K562 (cell line): ENCODE data around the gene ERBB4. TPM values are rescaled to one million over a fixed set of nuclear protein-coding genes. Genes with fewer than 3 reads are reported as not detected.
"Not testable (repeated sequence)": the region's sequence is repeated elsewhere in the genome, so short reads cannot be mapped to it uniquely, and the experiment has no call there.

Source experiments
- ATAC-seq: fragments of 200-7000 bp; cut with Tn5 transposase; 3 replicates; pipeline ENCODE4 v1.9.1; 2020; ENCODE audit warnings: moderate library complexity
- BruUV-seq: library from RNA; stranded (reverse); fragments of 400-500 nt; replicated peaks from 2 replicates; lab custom pipeline; 2021; lab: Mats Ljungman, UMichigan
- CTCF ChIA-PET: fragments of 300-600 bp; formaldehyde crosslinking; extraction: SDS; loops from one replicate; lab custom pipeline; 2021; ENCODE audit warnings: low intra/inter-chr PET ratio; lab: Yijun Ruan, JAX
- POLR2A ChIA-PET: fragments of 300-600, 350-650 bp; sonication (Branson Sonifier 250); formaldehyde crosslinking; extraction: SDS; loops from one replicate; lab custom pipeline; 2021; ENCODE audit warnings: antibody characterized with exemption, inconsistent platforms; lab: Yijun Ruan, JAX
- DNase-seq, 4 experiments: peaks; one replicate each; pipeline versions ENCODE4 v3.0.0 to v3.0.0-alpha.2; 2011 to 2018; ENCODE audit warnings: low spot score in 3 of 4, mixed read lengths in 3 of 4; ENCODE audit errors: extremely low read depth in 1 of 4
- FAIRE-seq: peaks from 2 replicates; lab custom pipeline; 2011; peaks lifted over from hg19 to GRCh38; lab: Jason Lieb, UNC
- H2AFZ ChIP-seq: 2 replicates; pipeline ENCODE4 v1.6.0; 2011; ENCODE audit warnings: low read depth, low read length, control low read depth, inconsistent platforms
- H3K27ac ChIP-seq: fragments of 200-600 bp; 3 replicates; pipeline ENCODE4 v1.8.0; 2011; ENCODE audit warnings: low read depth, mild to moderate bottlenecking, control low read depth, inconsistent platforms, low read length, moderate library complexity, mixed read lengths; ENCODE audit errors: extremely low read depth
- H3K27me3 ChIP-seq, 2 experiments: fragments of 300-600 bp in 1 of 2; 2 replicates in 1 of 2; 3 replicates in 1 of 2; pipeline versions ENCODE4 v1.6.0 to v1.8.0; 2011; ENCODE audit warnings: inconsistent platforms in 2 of 2, low read length in 2 of 2, mild to moderate bottlenecking in 1 of 2, mixed read lengths in 1 of 2, moderate library complexity in 1 of 2; ENCODE audit not compliant: control insufficient read depth in 2 of 2, insufficient read depth in 2 of 2
- H3K36me3 ChIP-seq: fragments of 300-600 bp; 3 replicates; pipeline ENCODE4 v1.8.0; 2011; ENCODE audit warnings: mild to moderate bottlenecking, low read length, inconsistent platforms; ENCODE audit not compliant: control insufficient read depth, insufficient read depth
- H3K4me1 ChIP-seq, 2 experiments: fragments of 200-600 bp in 1 of 2; replicated peaks in 1 of 2; 2 replicates in 1 of 2; 3 replicates in 1 of 2; pipeline versions ENCODE4 v1.5.1 to v1.8.0; 2011; ENCODE audit warnings: inconsistent platforms in 2 of 2, low read length in 2 of 2, mild to moderate bottlenecking in 1 of 2, mixed read lengths in 1 of 2, moderate library complexity in 1 of 2; ENCODE audit not compliant: control insufficient read depth in 2 of 2, insufficient read depth in 2 of 2
- H3K4me2 ChIP-seq: 2 replicates; pipeline ENCODE4 v1.6.1; 2011; ENCODE audit warnings: low read length, control low read depth, inconsistent platforms, mixed read lengths; ENCODE audit not compliant: insufficient read depth
- H3K4me3 ChIP-seq: fragments of 200-600 bp; sonication (generic), shearing (Covaris generic); 2 replicates; pipeline ENCODE4 v1.5.1; 2016; ENCODE audit warnings: control low read depth, inconsistent platforms
- H3K79me2 ChIP-seq: fragments of 200-600 bp; 3 replicates; pipeline ENCODE4 v1.8.0; 2011; ENCODE audit warnings: low read length, inconsistent platforms; ENCODE audit not compliant: control insufficient read depth, insufficient read depth
- H3K9ac ChIP-seq, 2 experiments: 2 replicates each; pipeline versions ENCODE4 v1.6.0 to v1.6.1; 2011; ENCODE audit warnings: low read depth in 2 of 2, low read length in 2 of 2, control low read depth in 1 of 2, inconsistent platforms in 1 of 2, mild to moderate bottlenecking in 1 of 2, mixed read lengths in 1 of 2; ENCODE audit not compliant: insufficient read depth in 1 of 2
- H3K9me1 ChIP-seq: one replicate; pipeline ENCODE4 v1.6.0; 2011; ENCODE audit warnings: inconsistent platforms, mild to moderate bottlenecking, low read length, moderate library complexity; ENCODE audit not compliant: control insufficient read depth, insufficient read depth
- H3K9me3 ChIP-seq: replicated peaks from 2 replicates; pipeline ENCODE4 v1.5.1; 2011; ENCODE audit warnings: low read depth, low read length, inconsistent platforms; ENCODE audit not compliant: control insufficient read depth, insufficient read depth
- H4K20me1 ChIP-seq: replicated peaks from 2 replicates; pipeline ENCODE4 v1.6.1; 2011; ENCODE audit warnings: low read length, inconsistent platforms, mixed read lengths; ENCODE audit not compliant: control insufficient read depth, insufficient read depth
- IRF9 ChIP-seq: fragments of 450-650 bp; IDR thresholded peaks from 2 replicates; pipeline ENCODE4 v1.6.1; 2016; ENCODE audit warnings: missing biosample characterization, missing genetic modification characterization
- NR0B1 ChIP-seq: fragments of 450-650 bp; IDR thresholded peaks from one replicate; pipeline ENCODE4 v1.6.1; 2018; ENCODE audit warnings: mild to moderate bottlenecking, moderate library complexity; ENCODE audit not compliant: partially characterized antibody
- OTX1 ChIP-seq: fragments of 450-650 bp; formaldehyde crosslinking; IDR thresholded peaks from 2 replicates; pipeline ENCODE4 v1.4.0; 2022; ENCODE audit warnings: mild to moderate bottlenecking
- SLC30A9 ChIP-seq: fragments of 250-450 bp; sonication (Bioruptor Pico); IDR thresholded peaks from 2 replicates; pipeline ENCODE4 v1.8.0; 2022; ENCODE audit warnings: mild to moderate bottlenecking, moderate library complexity
- STAT5B ChIP-seq: fragments of 250-450 bp; sonication (Bioruptor Pico); IDR thresholded peaks from 2 replicates; pipeline ENCODE4 v1.8.0; 2021; ENCODE audit warnings: mild to moderate bottlenecking, inconsistent platforms
- TAF7 ChIP-seq: fragments of 450-650 bp; IDR thresholded peaks from 2 replicates; pipeline ENCODE4 v1.6.1; 2016; ENCODE audit warnings: missing genetic modification characterization, missing compliant biosample characterization
- ZNF174 ChIP-seq: fragments of 250-450 bp; sonication (Bioruptor Pico); IDR thresholded peaks from 2 replicates; pipeline ENCODE4 v1.4.0; 2020; ENCODE audit warnings: mild to moderate bottlenecking
- WGBS: fragments of 100-300 bp; shearing (Covaris generic); methylation state at CpG from one replicate; pipeline ENCODE4 v1.1.6; 2016; ENCODE audit warnings: low coverage, mixed read lengths; ENCODE audit not compliant: insufficient coverage; ENCODE audit errors: missing lambda C conversion rate; 5-methylcytosine and 5-hydroxymethylcytosine counted together
- in situ Hi-C: fragments of 300-500 bp; cut with MboI; formaldehyde crosslinking; loops from 4 replicates; pipeline ENCODE4 v1.15.0; 2018; ENCODE audit warnings: inconsistent platforms, mixed read lengths
- intact Hi-C: fragments of 100-400 bp; cut with micrococcal nuclease; formaldehyde crosslinking; loops from 2 replicates; pipeline ENCODE4 v1.14.2; 2022
- polyA plus RNA-seq, 8 experiments: library from polyadenylated mRNA; depleted of rRNA in 4 of 8; stranded (reverse) in 5 of 8; unstranded in 3 of 8; fragments of >200 nt; fragmentation: Nextera tagmentation in 2 of 8; fragmentation: Illumina TruSeq in 1 of 8; extraction: Ambion mirVana in 2 of 8; extraction: Trizol in 1 of 8; gene quantifications; 2 replicates each; pipeline versions ENCODE4 v1.2.1 to v1.2.3, GENCODE V29; 2011 to 2014; ENCODE audit warnings: inconsistent platforms in 1 of 8, missing spikeins in 1 of 8
- total RNA-seq, 7 experiments: library from RNA; depleted of rRNA in 6 of 7; stranded (reverse); fragments of >200 nt in 6 of 7; fragmentation: Illumina TruSeq in 2 of 7; extraction: Trizol in 2 of 7; gene quantifications; 2 replicates each; pipeline versions ENCODE4 v1.2.1 to v1.2.3, GENCODE V29; 2011 to 2021; ENCODE audit warnings: low replicate concordance in 1 of 7

The ERBB4 gene
- total and polyA plus RNA-seq, 9 of the 15 experiments (the other 6 are each of a cell fraction or from before 2014, with no cell fraction given): not detected

- no peaks in the 10 kb centered on the region for H3K36me3 ChIP-seq
- no peaks in the 10 kb centered on the region for H4K20me1 ChIP-seq
- TF ChIP-seq STAT5B (CRISPR knock-in tag): no peak
- TF ChIP-seq OTX1 (CRISPR knock-in tag): no peak
- no peak for TF ChIP-seq SLC30A9 (CRISPR knock-in tag)
- no peak for TF ChIP-seq IRF9 (tag)
- TF ChIP-seq ZNF174 (CRISPR knock-in tag): no peak
- no peak for TF ChIP-seq NR0B1
- no peak for TF ChIP-seq TAF7
- in situ Hi-C loops: no loop called here
- H3K4me1 ChIP-seq: no peaks in the 10 kb centered on the region
- H3K4me2 ChIP-seq: no peak overlapping the region
- no peak overlapping the region for H2AFZ ChIP-seq
- no peak for FAIRE-seq
- H3K9ac ChIP-seq: no peak overlapping the region
- intact Hi-C loops: no loop called here
- H3K9me1 ChIP-seq: no peaks in the 10 kb centered on the region
- WGBS: 0% methylated on average over 1 of the region's 1 CpG
- CTCF ChIA-PET: no interaction called here
- H3K9me3 ChIP-seq: no peaks in the 10 kb centered on the region
- POLR2A ChIA-PET: no interaction called here
- no peak for DNase-seq
- no TSS peak for BruUV-seq
- no peak overlapping the region for H3K4me3 ChIP-seq
- H3K27ac ChIP-seq: no peak overlapping the region
- H3K79me2 ChIP-seq: no peaks in the 10 kb centered on the region
- no peaks in the 10 kb centered on the region for H3K27me3 ChIP-seq
- no peak for ATAC-seq
These were observed 295.9 kb downstream of the ERBB4 start for GRCh38 chr2:212242724-212243123.

DNA sequence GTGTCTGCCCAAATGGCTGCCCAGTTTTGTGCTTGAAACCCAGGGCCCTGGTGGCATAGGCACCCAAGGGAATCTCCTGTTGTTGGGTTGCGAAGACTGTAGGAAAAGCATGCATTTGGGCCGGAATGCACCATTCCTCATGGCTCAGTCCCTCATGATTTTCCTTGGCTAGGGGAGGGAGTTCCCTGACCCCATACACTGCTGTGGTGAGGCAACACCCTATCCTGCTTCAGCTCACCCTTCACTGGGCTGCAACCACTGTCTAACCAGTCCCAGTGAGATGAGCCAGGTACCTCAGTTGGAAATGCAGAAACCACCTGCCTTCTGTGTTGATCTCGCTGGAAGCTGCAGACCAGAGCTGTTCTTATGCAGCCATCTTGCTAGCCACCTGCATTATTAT is 300.4 kb downstream of the ERBB4 start:
- H3K4me3 ChIP-seq, H4K20me1 ChIP-seq, CTCF ChIA-PET, ATAC-seq, POLR2A ChIA-PET, H3K36me3 ChIP-seq, H3K4me1 ChIP-seq, intact Hi-C loops, H3K79me2 ChIP-seq, H3K9ac ChIP-seq, DNase-seq, FAIRE-seq, H2AFZ ChIP-seq, in situ Hi-C loops, H3K27ac ChIP-seq, H3K9me3 ChIP-seq, BruUV-seq, H3K27me3 ChIP-seq, H3K9me1 ChIP-seq, H3K4me2 ChIP-seq: not testable (repeated sequence)
- 6% methylated on average over 2 of the region's 3 CpGs for WGBS
